Activated CD8-positive, alpha-beta memory T cell treated with anti-CD3 and anti-CD28 coated beads for 1 hour (primary cell): ENCODE measurements around the gene GPX7.

ENCODE experiments used
- DNase-seq, 2 donors: peaks; one replicate each; pipeline ENCODE4 v3.0.0-alpha.2; 2020; ENCODE audit warnings: low read depth in 1 of 2; ENCODE audit errors: extremely low read depth in 1 of 2

Gene GPX7

GRCh38 chr1:52585474-52585873 is 16.7 kb upstream of the GPX7 start:
- no peak for DNase-seq

- DNase-seq = no peak
Measured at GRCh38 chr1:52588027-52588426, 14.1 kb upstream of the GPX7 start.

DNA sequence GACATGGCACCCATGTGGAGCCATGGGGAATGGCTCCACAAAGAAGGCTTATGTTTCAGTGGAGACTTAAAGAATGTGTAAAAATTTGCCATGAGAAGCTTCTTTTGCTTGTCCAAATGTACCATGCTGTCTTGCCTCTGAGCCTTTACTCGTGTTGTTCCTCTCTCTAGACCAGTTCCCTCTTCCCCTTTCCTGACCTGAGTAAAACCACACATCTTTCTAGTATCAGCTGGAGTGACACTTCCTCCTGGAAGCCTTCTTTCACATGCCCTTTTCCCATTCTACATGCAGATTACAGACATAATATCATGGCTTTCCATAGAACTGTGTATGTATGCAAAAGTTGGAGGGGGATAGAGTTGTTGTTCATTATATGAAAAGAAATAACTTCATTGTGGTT is 13.6 kb upstream of the GPX7 start:
- no peak for DNase-seq

GRCh38 chr1:52590266-52590665 is 11.9 kb upstream of the GPX7 start:
- DNase-seq = no peak

DNA sequence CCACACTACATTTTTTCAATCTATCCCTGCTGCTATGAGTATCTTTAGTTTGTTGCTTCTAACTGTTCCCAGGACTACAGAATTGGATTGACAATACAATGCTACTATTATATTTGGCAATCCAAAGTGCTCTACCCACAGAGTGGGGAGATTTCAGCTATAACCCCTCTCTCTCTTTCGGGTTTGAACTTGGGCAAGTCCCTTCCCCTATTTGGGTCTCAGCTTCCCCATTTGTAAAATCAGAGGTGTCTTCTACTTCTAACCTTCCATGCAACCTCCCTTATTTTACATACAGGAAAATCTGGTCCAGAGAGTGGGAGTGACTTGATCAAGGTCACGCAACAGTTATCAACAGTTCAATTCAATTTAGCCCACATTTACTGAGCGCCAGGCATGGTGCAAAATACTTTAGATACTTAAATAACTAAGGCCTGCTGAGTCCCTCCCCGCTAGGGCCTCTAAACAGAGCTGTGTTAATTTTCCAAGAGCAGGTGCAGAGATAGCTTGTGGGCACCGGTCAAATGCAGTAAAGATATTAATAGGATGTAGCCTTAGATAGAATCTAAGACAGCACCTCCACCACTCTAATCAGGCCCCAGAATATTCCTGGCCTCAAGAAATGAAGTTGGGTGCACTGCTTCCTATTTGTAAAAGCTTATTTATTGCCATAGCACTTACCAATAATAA is 9.4 kb upstream of the GPX7 start:
- DNase-seq = no peak

GRCh38 chr1:52593495-52593894 is 8.7 kb upstream of the GPX7 start:
- DNase-seq = no peak

GRCh38 chr1:52595061-52595460 is 7.1 kb upstream of the GPX7 start:
- DNase-seq = no peak

DNA sequence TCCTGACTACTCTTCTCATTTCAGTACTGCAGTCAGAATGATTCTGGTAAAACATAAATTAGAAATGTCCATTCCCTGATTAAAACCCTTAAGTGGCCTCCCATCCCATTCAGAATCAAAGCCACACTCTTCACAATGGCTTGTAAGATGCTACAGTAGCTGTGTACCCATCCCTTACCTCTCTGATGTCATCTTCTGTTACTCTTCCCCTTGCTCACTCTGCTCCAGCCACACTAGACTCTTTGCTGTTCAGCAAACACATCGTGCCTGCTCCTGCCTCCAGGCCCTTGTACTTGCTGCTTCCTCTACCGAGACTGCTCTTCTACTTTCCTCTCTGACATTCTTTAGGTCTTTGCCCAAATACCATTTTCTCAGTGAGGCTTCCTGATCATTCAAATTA is 4.3 kb upstream of the GPX7 start:
- DNase-seq = no peak

- DNase-seq = no peak
Measured at GRCh38 chr1:52598729-52599128, 3.4 kb upstream of the GPX7 start.

DNA sequence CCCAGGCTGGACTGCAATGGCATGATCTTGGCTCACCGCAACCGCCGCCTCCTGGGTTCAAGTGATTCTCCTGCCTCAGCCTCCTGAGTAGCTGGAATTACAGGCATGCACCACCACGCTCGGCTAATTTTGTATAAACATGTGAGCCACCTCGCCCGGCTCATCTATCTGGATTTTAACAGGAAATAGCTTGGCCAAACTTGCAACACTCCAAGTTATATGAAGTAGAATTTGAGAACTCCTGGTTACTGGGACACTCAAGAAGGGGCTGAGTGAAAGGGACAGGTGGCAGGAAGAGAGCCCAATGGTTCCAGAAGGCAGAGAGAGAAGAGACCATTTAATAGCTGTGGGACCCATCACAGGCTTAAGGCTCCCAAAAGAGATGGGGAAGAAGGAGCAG is 2.9 kb upstream of the GPX7 start:
- DNase-seq = no peak

DNA sequence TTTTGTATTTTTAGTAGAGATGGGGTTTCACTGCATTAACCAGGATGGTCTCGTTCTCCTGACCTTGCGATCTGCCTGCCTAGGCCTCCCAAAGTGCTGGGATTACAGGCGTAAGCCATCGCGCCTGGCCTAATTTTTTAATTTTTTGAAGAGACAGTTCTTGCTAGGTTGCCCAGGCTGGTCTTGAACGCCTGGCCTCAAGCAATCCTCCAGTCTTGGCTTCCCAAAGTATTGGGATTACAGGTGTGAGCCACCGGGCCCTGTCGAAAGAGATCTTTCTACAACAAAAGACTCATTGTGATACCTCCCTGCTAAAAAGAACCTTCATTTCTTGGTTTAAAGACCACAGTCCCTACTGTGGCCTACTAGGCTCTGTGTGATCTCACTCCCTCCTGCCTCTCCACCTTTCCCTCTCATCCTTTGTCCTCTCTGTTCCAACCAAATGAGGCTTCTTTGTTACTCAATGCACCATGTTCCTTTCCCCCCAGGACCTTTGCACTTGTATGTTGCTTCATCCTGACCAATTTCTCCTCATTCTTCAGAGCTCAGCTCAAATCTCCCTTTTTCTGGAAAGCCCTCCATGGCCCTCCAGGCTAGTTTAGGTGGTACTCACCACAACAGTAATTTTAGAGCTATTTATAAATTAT is 1.5 kb upstream of the GPX7 start:
- DNase-seq = no peak

GRCh38 chr1:52601519-52601918 is 652 bp upstream of the GPX7 start:
- no peak for DNase-seq

- DNase-seq = no peak
Measured at GRCh38 chr1:52602856-52603600, 857 bp downstream of the GPX7 start.

DNA sequence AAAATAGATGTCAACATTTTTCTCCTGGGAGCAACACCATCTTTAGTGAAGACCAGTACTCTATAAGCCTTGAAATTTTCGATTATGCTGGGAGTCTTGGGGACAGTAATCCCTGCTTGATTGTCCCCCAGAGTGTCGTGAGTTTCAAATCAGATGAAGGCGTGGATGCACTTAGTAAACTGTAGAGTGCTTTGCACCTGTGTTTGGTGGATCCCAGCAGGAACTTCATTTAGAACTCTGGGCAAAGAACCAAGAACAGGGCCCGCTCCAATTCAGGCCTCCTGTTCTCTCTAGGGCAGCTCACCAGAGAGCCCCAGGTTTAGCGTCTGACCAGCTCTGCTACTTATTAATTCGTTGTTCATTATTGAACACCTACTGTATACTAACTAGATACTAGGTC is 1.5 kb downstream of the GPX7 start:
- DNase-seq = no peak

GRCh38 chr1:52604063-52604770 is 2.0 kb downstream of the GPX7 start:
- DNase-seq = no peak

GRCh38 chr1:52613636-52614373 is 11.6 kb downstream of the GPX7 start:
- no peak for DNase-seq

- DNase-seq = no peak
Measured at GRCh38 chr1:52614671-52615070, 12.5 kb downstream of the GPX7 start.

DNA sequence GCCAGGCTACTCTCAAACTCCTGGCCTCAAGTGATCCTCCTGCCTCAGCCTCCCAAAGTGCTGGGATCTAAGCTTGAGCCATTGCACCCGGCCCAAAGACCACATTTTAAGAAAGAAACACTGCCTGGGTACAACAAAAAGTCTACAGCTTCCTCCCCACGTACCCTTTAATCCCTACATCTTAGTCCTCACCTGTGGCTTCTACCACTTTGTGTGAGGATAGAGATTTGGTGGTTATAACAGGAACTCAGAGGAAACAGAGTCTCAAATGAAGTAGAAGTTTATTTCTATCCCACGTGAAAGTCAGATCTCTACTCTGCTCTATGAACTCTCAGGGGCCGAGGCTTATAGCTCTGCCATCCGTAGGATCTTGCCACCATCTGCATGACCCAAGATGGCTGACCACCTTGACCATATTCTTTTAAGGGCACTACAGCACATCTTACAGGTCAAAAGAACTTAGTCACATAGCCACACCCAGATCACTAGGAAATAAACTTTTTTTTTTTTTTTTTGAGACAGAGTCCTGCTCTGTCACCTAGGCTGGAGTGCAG is 13.4 kb downstream of the GPX7 start:
- DNase-seq = no peak

DNA sequence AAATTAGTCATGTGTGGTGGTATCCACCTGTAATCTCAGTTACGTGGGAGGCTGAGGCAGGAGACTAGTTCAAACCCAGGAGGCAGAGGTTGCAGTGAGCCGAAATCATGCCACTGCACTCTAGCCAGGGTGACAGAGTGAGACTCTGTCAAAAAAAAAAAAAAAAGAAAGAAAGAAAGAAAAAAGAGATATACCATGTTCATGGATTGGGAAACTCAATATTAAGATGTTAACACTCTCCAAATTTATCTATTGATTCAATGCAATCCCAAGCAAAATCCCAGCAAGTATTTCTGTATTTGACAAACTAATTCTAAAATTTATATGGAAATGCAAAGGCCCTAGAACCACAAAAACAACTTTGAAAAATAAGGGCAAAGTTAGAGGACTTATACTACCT is 19.8 kb downstream of the GPX7 start:
- DNase-seq = no peak

DNA sequence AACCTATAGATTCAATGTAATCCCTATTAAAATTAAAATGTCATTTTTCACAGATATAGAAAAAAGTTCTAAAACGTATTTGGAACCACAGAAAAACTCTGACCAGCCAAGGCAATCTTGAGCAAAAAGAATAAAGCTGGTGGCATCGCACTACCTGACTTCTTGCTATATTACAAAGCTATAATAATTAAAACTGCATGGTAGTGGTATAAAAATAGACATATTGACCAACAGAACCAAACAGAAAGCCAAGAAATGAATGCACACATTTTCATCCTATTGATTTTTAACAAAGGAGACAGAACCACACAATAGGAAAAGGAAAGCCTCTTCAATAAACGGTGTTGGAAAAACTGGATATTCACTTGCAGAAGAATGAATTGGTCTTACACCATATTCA is 21.6 kb downstream of the GPX7 start:
- DNase-seq = no peak

- no peak for DNase-seq
Measured at GRCh38 chr1:52627028-52627427, 24.9 kb downstream of the GPX7 start.
